HEK293 (cell line): ENCODE results near the gene PDGFC.
A peak's percentile ranks its signal among the peaks of the same experiment; 100 is the strongest.

ENCODE experiments used
- MZF1 ChIP-seq: fragments of 450-650 bp; formaldehyde crosslinking; IDR thresholded peaks from 2 replicates; pipeline ENCODE4 v1.5.1; 2017; ENCODE audit warnings: missing biosample characterization, missing genetic modification characterization, borderline replicate concordance
- SCRT1 ChIP-seq: fragments of 450-650 bp; formaldehyde crosslinking; IDR thresholded peaks from 2 replicates; pipeline ENCODE4 v1.5.1; 2016; ENCODE audit warnings: missing biosample characterization, missing genetic modification characterization, borderline replicate concordance
- ZBTB1 ChIP-seq: fragments of 450-650 bp; formaldehyde crosslinking; IDR thresholded peaks from 2 replicates; pipeline ENCODE4 v1.5.1; 2016; ENCODE audit warnings: missing biosample characterization, missing genetic modification characterization
- ZNF10 ChIP-seq: fragments of 450-650 bp; formaldehyde crosslinking; IDR thresholded peaks from 2 replicates; pipeline ENCODE4 v1.5.1; 2017; ENCODE audit warnings: missing biosample characterization, missing genetic modification characterization
- ZNF140 ChIP-seq: fragments of 450-650 bp; formaldehyde crosslinking; IDR thresholded peaks from 2 replicates; pipeline ENCODE4 v1.5.1; 2016; ENCODE audit warnings: missing biosample characterization, missing genetic modification characterization
- ZNF16 ChIP-seq: fragments of 450-650 bp; formaldehyde crosslinking; IDR thresholded peaks from 2 replicates; pipeline ENCODE4 v1.5.1; 2016; ENCODE audit warnings: low read depth, missing biosample characterization, missing genetic modification characterization
- ZNF23 ChIP-seq: fragments of 450-650 bp; formaldehyde crosslinking; IDR thresholded peaks from 2 replicates; pipeline ENCODE4 v1.5.1; 2016; ENCODE audit warnings: missing biosample characterization, missing genetic modification characterization, borderline replicate concordance
- ZNF24 ChIP-seq: fragments of 450-650 bp; formaldehyde crosslinking; IDR thresholded peaks from 2 replicates; pipeline ENCODE4 v1.5.1; 2016; ENCODE audit warnings: missing biosample characterization, missing genetic modification characterization
- ZNF302 ChIP-seq: fragments of 450-650 bp; formaldehyde crosslinking; IDR thresholded peaks from 2 replicates; pipeline ENCODE4 v1.5.1; 2016; ENCODE audit warnings: missing biosample characterization, missing genetic modification characterization, low read depth
- ZNF394 ChIP-seq: fragments of 450-650 bp; formaldehyde crosslinking; IDR thresholded peaks from 2 replicates; pipeline ENCODE4 v1.5.1; 2016; ENCODE audit warnings: missing biosample characterization, missing genetic modification characterization, mild to moderate bottlenecking, moderate library complexity, borderline replicate concordance
- ZNF426 ChIP-seq: fragments of 450-650 bp; formaldehyde crosslinking; IDR thresholded peaks from 2 replicates; pipeline ENCODE4 v1.5.1; 2017; ENCODE audit warnings: missing biosample characterization, missing genetic modification characterization, mild to moderate bottlenecking, inconsistent platforms, moderate library complexity
- ZNF585B ChIP-seq: fragments of 450-650 bp; formaldehyde crosslinking; IDR thresholded peaks from 2 replicates; pipeline ENCODE4 v1.5.1; 2016; ENCODE audit warnings: missing biosample characterization, missing genetic modification characterization
- ZNF610 ChIP-seq: fragments of 450-650 bp; formaldehyde crosslinking; IDR thresholded peaks from 2 replicates; pipeline ENCODE4 v1.5.1; 2016; ENCODE audit warnings: missing biosample characterization, missing genetic modification characterization, borderline replicate concordance
- ZNF623 ChIP-seq: fragments of 450-650 bp; formaldehyde crosslinking; IDR thresholded peaks from 2 replicates; pipeline ENCODE4 v1.5.1; 2016; ENCODE audit warnings: missing biosample characterization, missing genetic modification characterization
- ZNF791 ChIP-seq: fragments of 450-650 bp; formaldehyde crosslinking; IDR thresholded peaks from 2 replicates; pipeline ENCODE4 v1.5.1; 2016; ENCODE audit warnings: missing biosample characterization, missing genetic modification characterization
- TF ChIP-seq, protein P1 (sequence below): fragments of 450-650 bp; formaldehyde crosslinking; IDR thresholded peaks from 2 replicates; pipeline ENCODE4 v1.5.0; 2017; ENCODE audit warnings: missing biosample characterization, missing genetic modification characterization, borderline replicate concordance
- TF ChIP-seq, protein P2 (sequence below): fragments of 450-650 bp; formaldehyde crosslinking; IDR thresholded peaks from 2 replicates; pipeline ENCODE4 v1.5.1; 2016; ENCODE audit warnings: missing biosample characterization, missing genetic modification characterization
- TF ChIP-seq, protein P3 (sequence below): fragments of 450-650 bp; formaldehyde crosslinking; IDR thresholded peaks from 2 replicates; pipeline ENCODE4 v1.5.1; 2016; ENCODE audit warnings: missing biosample characterization, missing genetic modification characterization
- TF ChIP-seq, protein P4 (sequence below): fragments of 450-650 bp; formaldehyde crosslinking; IDR thresholded peaks from 2 replicates; pipeline ENCODE4 v1.5.1; 2016; ENCODE audit warnings: missing biosample characterization, missing genetic modification characterization
- TF ChIP-seq, protein P5 (sequence below): fragments of 450-650 bp; formaldehyde crosslinking; IDR thresholded peaks from 2 replicates; pipeline ENCODE4 v1.5.1; 2016; ENCODE audit warnings: missing biosample characterization, missing genetic modification characterization

PDGFC gene

DNA sequence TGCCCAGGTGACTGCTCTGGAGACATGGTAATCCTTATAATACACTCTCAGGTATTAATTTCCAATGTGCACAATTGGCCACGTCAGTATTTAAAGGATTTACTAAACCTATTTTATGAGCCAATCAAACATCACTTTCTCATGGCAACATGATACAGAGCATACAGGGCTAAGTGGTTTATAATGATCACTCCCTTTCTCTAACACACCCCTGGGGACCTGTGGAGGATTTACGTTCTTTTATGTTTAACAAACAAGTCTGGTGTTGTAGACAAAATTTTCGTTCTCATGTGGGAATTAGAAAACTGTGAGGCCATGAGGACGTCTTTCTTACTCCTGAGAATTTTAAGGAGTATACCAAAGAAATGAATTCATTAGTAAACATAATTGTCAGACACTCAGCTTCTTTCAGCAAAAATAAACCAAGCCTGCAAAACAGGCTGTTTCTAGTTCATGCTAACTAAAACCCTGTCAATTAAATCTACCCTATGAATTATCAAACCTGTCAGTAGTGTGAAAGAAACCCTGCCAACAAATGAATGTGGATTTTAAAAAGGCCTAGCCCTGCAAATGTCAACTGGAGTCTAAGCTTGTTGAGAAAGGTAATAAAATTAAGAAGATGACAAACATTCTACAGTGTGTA lies 155.8 kb downstream of the PDGFC start (continued):
- TF ChIP-seq ZNF16 (tag by site-specific recombination) (no peak), ZNF10 (no peak), ZBTB1 (tag by site-specific recombination) (peak; percentile 27; the same call in 1 of the 2 replicates), ZNF394 (tag by site-specific recombination) (peak; percentile 35; the same call in 1 of the 2 replicates), ZNF623 (tag by site-specific recombination) (no peak), MZF1 (tag by site-specific recombination) (peak; percentile 62; the same call in 1 of the 2 replicates), SCRT1 (tag by site-specific recombination) (peak; percentile 68; the same call in 1 of the 2 replicates), ZNF610 (tag by site-specific recombination) (no peak), ZNF140 (tag by site-specific recombination) (no peak), ZNF426 (no peak), ZNF585B (tag by site-specific recombination) (no peak), ZNF791 (tag by site-specific recombination) (no peak), ZNF302 (no peak), ZNF24 (tag by site-specific recombination) (peak; percentile 62), ZNF23 (tag by site-specific recombination) (no peak)
- TF ChIP-seq, protein P1, sequence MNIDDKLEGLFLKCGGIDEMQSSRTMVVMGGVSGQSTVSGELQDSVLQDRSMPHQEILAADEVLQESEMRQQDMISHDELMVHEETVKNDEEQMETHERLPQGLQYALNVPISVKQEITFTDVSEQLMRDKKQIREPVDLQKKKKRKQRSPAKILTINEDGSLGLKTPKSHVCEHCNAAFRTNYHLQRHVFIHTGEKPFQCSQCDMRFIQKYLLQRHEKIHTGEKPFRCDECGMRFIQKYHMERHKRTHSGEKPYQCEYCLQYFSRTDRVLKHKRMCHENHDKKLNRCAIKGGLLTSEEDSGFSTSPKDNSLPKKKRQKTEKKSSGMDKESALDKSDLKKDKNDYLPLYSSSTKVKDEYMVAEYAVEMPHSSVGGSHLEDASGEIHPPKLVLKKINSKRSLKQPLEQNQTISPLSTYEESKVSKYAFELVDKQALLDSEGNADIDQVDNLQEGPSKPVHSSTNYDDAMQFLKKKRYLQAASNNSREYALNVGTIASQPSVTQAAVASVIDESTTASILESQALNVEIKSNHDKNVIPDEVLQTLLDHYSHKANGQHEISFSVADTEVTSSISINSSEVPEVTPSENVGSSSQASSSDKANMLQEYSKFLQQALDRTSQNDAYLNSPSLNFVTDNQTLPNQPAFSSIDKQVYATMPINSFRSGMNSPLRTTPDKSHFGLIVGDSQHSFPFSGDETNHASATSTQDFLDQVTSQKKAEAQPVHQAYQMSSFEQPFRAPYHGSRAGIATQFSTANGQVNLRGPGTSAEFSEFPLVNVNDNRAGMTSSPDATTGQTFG (tag by site-specific recombination) = no peak
- TF ChIP-seq, protein P2, sequence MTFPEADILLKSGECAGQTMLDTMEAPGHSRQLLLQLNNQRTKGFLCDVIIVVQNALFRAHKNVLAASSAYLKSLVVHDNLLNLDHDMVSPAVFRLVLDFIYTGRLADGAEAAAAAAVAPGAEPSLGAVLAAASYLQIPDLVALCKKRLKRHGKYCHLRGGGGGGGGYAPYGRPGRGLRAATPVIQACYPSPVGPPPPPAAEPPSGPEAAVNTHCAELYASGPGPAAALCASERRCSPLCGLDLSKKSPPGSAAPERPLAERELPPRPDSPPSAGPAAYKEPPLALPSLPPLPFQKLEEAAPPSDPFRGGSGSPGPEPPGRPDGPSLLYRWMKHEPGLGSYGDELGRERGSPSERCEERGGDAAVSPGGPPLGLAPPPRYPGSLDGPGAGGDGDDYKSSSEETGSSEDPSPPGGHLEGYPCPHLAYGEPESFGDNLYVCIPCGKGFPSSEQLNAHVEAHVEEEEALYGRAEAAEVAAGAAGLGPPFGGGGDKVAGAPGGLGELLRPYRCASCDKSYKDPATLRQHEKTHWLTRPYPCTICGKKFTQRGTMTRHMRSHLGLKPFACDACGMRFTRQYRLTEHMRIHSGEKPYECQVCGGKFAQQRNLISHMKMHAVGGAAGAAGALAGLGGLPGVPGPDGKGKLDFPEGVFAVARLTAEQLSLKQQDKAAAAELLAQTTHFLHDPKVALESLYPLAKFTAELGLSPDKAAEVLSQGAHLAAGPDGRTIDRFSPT (tag by site-specific recombination) = no peak; the same call in 1 of the 2 replicates
- TF ChIP-seq, protein P3, sequence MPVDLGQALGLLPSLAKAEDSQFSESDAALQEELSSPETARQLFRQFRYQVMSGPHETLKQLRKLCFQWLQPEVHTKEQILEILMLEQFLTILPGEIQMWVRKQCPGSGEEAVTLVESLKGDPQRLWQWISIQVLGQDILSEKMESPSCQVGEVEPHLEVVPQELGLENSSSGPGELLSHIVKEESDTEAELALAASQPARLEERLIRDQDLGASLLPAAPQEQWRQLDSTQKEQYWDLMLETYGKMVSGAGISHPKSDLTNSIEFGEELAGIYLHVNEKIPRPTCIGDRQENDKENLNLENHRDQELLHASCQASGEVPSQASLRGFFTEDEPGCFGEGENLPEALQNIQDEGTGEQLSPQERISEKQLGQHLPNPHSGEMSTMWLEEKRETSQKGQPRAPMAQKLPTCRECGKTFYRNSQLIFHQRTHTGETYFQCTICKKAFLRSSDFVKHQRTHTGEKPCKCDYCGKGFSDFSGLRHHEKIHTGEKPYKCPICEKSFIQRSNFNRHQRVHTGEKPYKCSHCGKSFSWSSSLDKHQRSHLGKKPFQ (tag by site-specific recombination) = peak; percentile 56; the same call in 1 of the 2 replicates
- TF ChIP-seq, protein P4, sequence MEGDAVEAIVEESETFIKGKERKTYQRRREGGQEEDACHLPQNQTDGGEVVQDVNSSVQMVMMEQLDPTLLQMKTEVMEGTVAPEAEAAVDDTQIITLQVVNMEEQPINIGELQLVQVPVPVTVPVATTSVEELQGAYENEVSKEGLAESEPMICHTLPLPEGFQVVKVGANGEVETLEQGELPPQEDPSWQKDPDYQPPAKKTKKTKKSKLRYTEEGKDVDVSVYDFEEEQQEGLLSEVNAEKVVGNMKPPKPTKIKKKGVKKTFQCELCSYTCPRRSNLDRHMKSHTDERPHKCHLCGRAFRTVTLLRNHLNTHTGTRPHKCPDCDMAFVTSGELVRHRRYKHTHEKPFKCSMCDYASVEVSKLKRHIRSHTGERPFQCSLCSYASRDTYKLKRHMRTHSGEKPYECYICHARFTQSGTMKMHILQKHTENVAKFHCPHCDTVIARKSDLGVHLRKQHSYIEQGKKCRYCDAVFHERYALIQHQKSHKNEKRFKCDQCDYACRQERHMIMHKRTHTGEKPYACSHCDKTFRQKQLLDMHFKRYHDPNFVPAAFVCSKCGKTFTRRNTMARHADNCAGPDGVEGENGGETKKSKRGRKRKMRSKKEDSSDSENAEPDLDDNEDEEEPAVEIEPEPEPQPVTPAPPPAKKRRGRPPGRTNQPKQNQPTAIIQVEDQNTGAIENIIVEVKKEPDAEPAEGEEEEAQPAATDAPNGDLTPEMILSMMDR (tag by site-specific recombination) = no peak
- TF ChIP-seq, protein P5, sequence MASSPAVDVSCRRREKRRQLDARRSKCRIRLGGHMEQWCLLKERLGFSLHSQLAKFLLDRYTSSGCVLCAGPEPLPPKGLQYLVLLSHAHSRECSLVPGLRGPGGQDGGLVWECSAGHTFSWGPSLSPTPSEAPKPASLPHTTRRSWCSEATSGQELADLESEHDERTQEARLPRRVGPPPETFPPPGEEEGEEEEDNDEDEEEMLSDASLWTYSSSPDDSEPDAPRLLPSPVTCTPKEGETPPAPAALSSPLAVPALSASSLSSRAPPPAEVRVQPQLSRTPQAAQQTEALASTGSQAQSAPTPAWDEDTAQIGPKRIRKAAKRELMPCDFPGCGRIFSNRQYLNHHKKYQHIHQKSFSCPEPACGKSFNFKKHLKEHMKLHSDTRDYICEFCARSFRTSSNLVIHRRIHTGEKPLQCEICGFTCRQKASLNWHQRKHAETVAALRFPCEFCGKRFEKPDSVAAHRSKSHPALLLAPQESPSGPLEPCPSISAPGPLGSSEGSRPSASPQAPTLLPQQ (tag by site-specific recombination) = no peak
